H1 (cell line): ENCODE data around the gene DNAJC6.

ENCODE experiments used
- BACH1 ChIP-seq: IDR thresholded peaks from 2 replicates; pipeline ENCODE4 v1.6.1; 2012; ENCODE audit warnings: low read length, improper control_type of control experiment
- CBX8 ChIP-seq: fragments of 300-800, 300-1000 bp; sonication (generic); IDR thresholded peaks from 2 replicates; pipeline ENCODE4 v1.7.1; 2016; ENCODE audit warnings: low read depth, low read length, borderline replicate concordance
- CTCF ChIP-seq, 3 experiments: IDR thresholded peaks; 1 replicate in 2 of 3; 2 replicates in 1 of 3; pipeline versions ENCODE4 v1.5.1 to v1.6.1; 2011; ENCODE audit warnings: low read length in 3 of 3, mild to moderate bottlenecking in 3 of 3, inconsistent platforms in 2 of 3, low read depth in 1 of 3, moderate library complexity in 1 of 3; ENCODE audit not compliant: insufficient read depth in 1 of 3; ENCODE audit errors: control extremely low read depth in 1 of 3
- EZH2 ChIP-seq: fragments of 200-600 bp; sonication (generic); IDR thresholded peaks from 2 replicates; pipeline ENCODE4 v1.7.1; 2012; ENCODE audit warnings: low read depth, mild to moderate bottlenecking, moderate library complexity, low read length, inconsistent platforms; ENCODE audit not compliant: severe bottlenecking
- NRF1 ChIP-seq: IDR thresholded peaks from 2 replicates; pipeline ENCODE4 v1.6.1; 2011; ENCODE audit warnings: mild to moderate bottlenecking, low read depth, low read length, improper control_type of control experiment
- POLR2A ChIP-seq, 2 experiments: IDR thresholded peaks; 1 replicate in 1 of 2; 2 replicates in 1 of 2; pipeline ENCODE4 v1.6.1; 2011; ENCODE audit warnings: low read depth in 2 of 2, low read length in 2 of 2, mild to moderate bottlenecking in 2 of 2; ENCODE audit errors: control extremely low read depth in 1 of 2
- POLR2AphosphoS5 ChIP-seq: IDR thresholded peaks from 2 replicates; pipeline ENCODE4 v1.6.1; 2011; ENCODE audit warnings: low read depth, low read length
- RAD21 ChIP-seq, 2 experiments: IDR thresholded peaks in 1 of 2; conservative IDR thresholded peaks in 1 of 2; 2 replicates each; pipeline ENCODE4 v1.6.1; 2011; ENCODE audit warnings: low read depth in 2 of 2, low read length in 2 of 2, improper control_type of control experiment in 1 of 2, inconsistent platforms in 1 of 2, mild to moderate bottlenecking in 1 of 2, moderate library complexity in 1 of 2
- RFX5 ChIP-seq: IDR thresholded peaks from 2 replicates; pipeline ENCODE4 v1.6.1; 2011; ENCODE audit warnings: low read depth, low read length, improper control_type of control experiment, borderline replicate concordance
- RXRA ChIP-seq: IDR thresholded peaks from 2 replicates; pipeline ENCODE4 v1.6.1; 2011; ENCODE audit warnings: low read depth, mild to moderate bottlenecking, low read length, moderate library complexity; ENCODE audit not compliant: insufficient read depth
- SUZ12 ChIP-seq: fragments of 200-600 bp; sonication (generic); IDR thresholded peaks from 2 replicates; pipeline ENCODE4 v1.6.1; 2012; ENCODE audit warnings: mild to moderate bottlenecking, inconsistent platforms, low read length, moderate library complexity, mixed read lengths
- USF2 ChIP-seq: IDR thresholded peaks from 2 replicates; pipeline ENCODE4 v1.6.1; 2011; ENCODE audit warnings: low read length, improper control_type of control experiment
- YY1 ChIP-seq: IDR thresholded peaks from 2 replicates; pipeline ENCODE4 v1.6.1; 2011; ENCODE audit warnings: low read depth, mild to moderate bottlenecking, low read length

GRCh38 chr1:65443647-65444046 is 134.3 kb downstream of the DNAJC6 start:
- TF ChIP-seq CBX8: no peak
- no peak for TF ChIP-seq POLR2AphosphoS5
- TF ChIP-seq YY1: no peak
- no peak for TF ChIP-seq CTCF (IDR thresholded peaks at IDR 0.05; ENCODE audit: control extremely low read depth in 1 of 3, insufficient read depth in 1 of 3, low read depth in 1 of 3, low read length in 3 of 3)
- TF ChIP-seq RAD21 (IDR thresholded peaks at IDR 0.05 in 1 of 2, conservative IDR thresholded peaks at IDR 0.05 in 1 of 2; ENCODE audit: low read depth in 2 of 2, low read length in 2 of 2): no peak
- no peak for TF ChIP-seq RFX5
- no peak for TF ChIP-seq EZH2
- no peak for TF ChIP-seq RXRA
- TF ChIP-seq NRF1: no peak
- TF ChIP-seq POLR2A (IDR thresholded peaks at IDR 0.05; ENCODE audit: control extremely low read depth in 1 of 2, low read depth in 2 of 2, low read length in 2 of 2): no peak
- TF ChIP-seq USF2: no peak
- TF ChIP-seq SUZ12: no peak
- no peak for TF ChIP-seq BACH1
